Smooth muscle cell (in vitro differentiated cells): ENCODE data around the gene HOXA6. TPM values are rescaled to one million over a fixed set of nuclear protein-coding genes. Genes with fewer than 3 reads are reported as not detected.

ENCODE experiments used
- DNase-seq: peaks from one replicate; lab custom pipeline; 2025; ENCODE audit not compliant: unreplicated experiment; lab: John Stamatoyannopoulos, UW
- H2AFZ ChIP-seq: fragments of 200-600 bp; sonication (generic); 2 replicates; pipeline ENCODE4 v1.6.0; 2016; ENCODE audit warnings: antibody characterized with exemption, low read depth, mild to moderate bottlenecking
- H3F3A ChIP-seq: fragments of 200-600 bp; sonication (generic); 2 replicates; pipeline ENCODE4 v1.6.0; 2017; ENCODE audit warnings: antibody characterized with exemption, low read depth
- H3K27ac ChIP-seq: fragments of 200-600 bp; sonication (generic); 2 replicates; pipeline ENCODE4 v1.5.1; 2016; ENCODE audit warnings: low read depth, mild to moderate bottlenecking
- H3K27me3 ChIP-seq: fragments of 200-600 bp; sonication (generic); 2 replicates; pipeline ENCODE4 v1.6.1; 2016; ENCODE audit warnings: low read depth, mild to moderate bottlenecking
- H3K36me3 ChIP-seq: fragments of 200-600 bp; sonication (generic); 2 replicates; pipeline ENCODE4 v1.5.1; 2016; ENCODE audit warnings: low read depth
- H3K4me1 ChIP-seq: fragments of 200-600 bp; sonication (generic); 2 replicates; pipeline ENCODE4 v1.5.1; 2016; ENCODE audit warnings: low read depth
- H3K4me2 ChIP-seq: fragments of 200-600 bp; sonication (generic); 2 replicates; pipeline ENCODE4 v1.6.0; 2016; ENCODE audit warnings: mild to moderate bottlenecking
- H3K4me3 ChIP-seq: fragments of 200-600 bp; sonication (generic); 2 replicates; pipeline ENCODE4 v1.5.1; 2016; ENCODE audit warnings: mild to moderate bottlenecking
- H3K79me2 ChIP-seq: fragments of 200-600 bp; sonication (generic); 2 replicates; pipeline ENCODE4 v1.6.0; 2016; ENCODE audit warnings: low read depth, mild to moderate bottlenecking
- H3K9ac ChIP-seq: fragments of 200-600 bp; sonication (generic); 2 replicates; pipeline ENCODE4 v1.6.0; 2016; ENCODE audit warnings: low read depth
- H3K9me3 ChIP-seq: fragments of 200-600 bp; sonication (generic); replicated peaks from 2 replicates; pipeline ENCODE4 v1.5.1; 2016; ENCODE audit warnings: low read depth
- H4K20me1 ChIP-seq: fragments of 200-600 bp; sonication (generic); 2 replicates; pipeline ENCODE4 v1.6.0; 2016; ENCODE audit warnings: low read depth
- WGBS: methylation state at CpG from one replicate; pipeline ENCODE4 v1.1.7; 2016; ENCODE audit warnings: low lambda C conversion rate; 5-methylcytosine and 5-hydroxymethylcytosine counted together
- polyA plus RNA-seq: library from polyadenylated mRNA; unstranded; fragments of >200 nt; fragmentation: Nextera tagmentation; extraction: Ambion mirVana; gene quantifications from 2 replicates; pipeline ENCODE4 v1.2.1, GENCODE V29; 2016
- total RNA-seq: library from RNA; depleted of rRNA; stranded (reverse); fragments of >200 nt; gene quantifications from 2 replicates; pipeline ENCODE4 v1.2.3, GENCODE V29; 2014
- TF ChIP-seq, protein P1 (sequence below): fragments of 200-600 bp; sonication (generic); IDR thresholded peaks from 2 replicates; pipeline ENCODE4 v1.5.1; 2017; ENCODE audit warnings: borderline replicate concordance, mild to moderate bottlenecking, antibody characterized with exemption; ENCODE audit not compliant: insufficient read depth, poor library complexity, severe bottlenecking

Gene HOXA6
- total and polyA plus RNA-seq, 2 experiments from 2014 or later = 0.56 to 0.58 TPM

GRCh38 chr7:27171637-27172314 is 24.2 kb upstream of the HOXA6 start:
- DNase-seq = no peak
- peak overlapping the region; percentile 95 for H3K27ac ChIP-seq
- H3K79me2 ChIP-seq = peaks cover 100% of the 10 kb centered on the region
- peaks cover 36% of the 10 kb centered on the region for H3K27me3 ChIP-seq
- no peaks in the 10 kb centered on the region for H3K36me3 ChIP-seq
- 8% methylated on average over 30 of the region's 30 CpGs for WGBS
- peak overlapping the region; percentile 67 for H3K4me3 ChIP-seq
- peak overlapping the region; percentile 88 for H3K9ac ChIP-seq
- TF ChIP-seq, protein P1, sequence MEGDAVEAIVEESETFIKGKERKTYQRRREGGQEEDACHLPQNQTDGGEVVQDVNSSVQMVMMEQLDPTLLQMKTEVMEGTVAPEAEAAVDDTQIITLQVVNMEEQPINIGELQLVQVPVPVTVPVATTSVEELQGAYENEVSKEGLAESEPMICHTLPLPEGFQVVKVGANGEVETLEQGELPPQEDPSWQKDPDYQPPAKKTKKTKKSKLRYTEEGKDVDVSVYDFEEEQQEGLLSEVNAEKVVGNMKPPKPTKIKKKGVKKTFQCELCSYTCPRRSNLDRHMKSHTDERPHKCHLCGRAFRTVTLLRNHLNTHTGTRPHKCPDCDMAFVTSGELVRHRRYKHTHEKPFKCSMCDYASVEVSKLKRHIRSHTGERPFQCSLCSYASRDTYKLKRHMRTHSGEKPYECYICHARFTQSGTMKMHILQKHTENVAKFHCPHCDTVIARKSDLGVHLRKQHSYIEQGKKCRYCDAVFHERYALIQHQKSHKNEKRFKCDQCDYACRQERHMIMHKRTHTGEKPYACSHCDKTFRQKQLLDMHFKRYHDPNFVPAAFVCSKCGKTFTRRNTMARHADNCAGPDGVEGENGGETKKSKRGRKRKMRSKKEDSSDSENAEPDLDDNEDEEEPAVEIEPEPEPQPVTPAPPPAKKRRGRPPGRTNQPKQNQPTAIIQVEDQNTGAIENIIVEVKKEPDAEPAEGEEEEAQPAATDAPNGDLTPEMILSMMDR = no peak
- peak overlapping the region; percentile 89 for H3K4me2 ChIP-seq
- no peaks in the 10 kb centered on the region for H3K4me1 ChIP-seq
- H4K20me1 ChIP-seq = peaks cover 35% of the 10 kb centered on the region
- H3F3A ChIP-seq = peaks cover 7% of the 10 kb centered on the region
- no peaks in the 10 kb centered on the region for H3K9me3 ChIP-seq
- no peak overlapping the region for H2AFZ ChIP-seq

- TF ChIP-seq, protein P1 = no peak
- WGBS = 3% methylated on average over 8 of the region's 8 CpGs
- peaks cover 100% of the 10 kb centered on the region for H3K79me2 ChIP-seq
These were observed 23.7 kb upstream of the HOXA6 start for GRCh38 chr7:27171325-27171636.

GRCh38 chr7:27170426-27171324 is 23.1 kb upstream of the HOXA6 start:
- H3K4me2 ChIP-seq = peak overlapping the region; percentile 89
- no peak for DNase-seq
- WGBS = 13% methylated on average over 11 of the region's 11 CpGs
- H3K4me1 ChIP-seq = no peaks in the 10 kb centered on the region
- peak overlapping the region; percentile 88 for H3K9ac ChIP-seq
- TF ChIP-seq, protein P1 = no peak
- H3K9me3 ChIP-seq = no peaks in the 10 kb centered on the region
- no peak overlapping the region for H2AFZ ChIP-seq
- H3K79me2 ChIP-seq = peaks cover 100% of the 10 kb centered on the region
- H3K36me3 ChIP-seq = no peaks in the 10 kb centered on the region
- H3K27ac ChIP-seq = peak overlapping the region; percentile 95
- peaks cover 44% of the 10 kb centered on the region for H3K27me3 ChIP-seq
- peaks cover 27% of the 10 kb centered on the region for H4K20me1 ChIP-seq
- peaks cover 7% of the 10 kb centered on the region for H3F3A ChIP-seq
- peak overlapping the region; percentile 67 for H3K4me3 ChIP-seq

More at GRCh38 chr7:27171325-27171636, 23.7 kb upstream of the HOXA6 start:
- Histone ChIP-seq H3K4me1 (no peaks in the 10 kb centered on the region), H3F3A (peaks cover 7% of the 10 kb centered on the region), H3K4me3 (peak overlapping the region; percentile 67), H3K27me3 (peaks cover 40% of the 10 kb centered on the region), H4K20me1 (peaks cover 31% of the 10 kb centered on the region), H2AFZ (no peak overlapping the region), H3K4me2 (peak overlapping the region; percentile 89), H3K36me3 (no peaks in the 10 kb centered on the region), H3K9me3 (no peaks in the 10 kb centered on the region), H3K9ac (peak overlapping the region; percentile 88), H3K27ac (peak overlapping the region; percentile 95)
- no peak for DNase-seq
